OCI-LY3 (cell line): ENCODE data around the gene KRT13.

Experiments used
- H2AFZ ChIP-seq: fragments of 200-600, 300-600 bp; shearing (Covaris generic); 2 replicates; pipeline ENCODE4 v1.6.0; 2014; ENCODE audit warnings: antibody characterized with exemption, low read depth, low read length
- H3K27ac ChIP-seq: fragments of 200-600, 300-600 bp; sonication (generic); 2 replicates; pipeline ENCODE4 v1.5.1; 2014; ENCODE audit warnings: mild to moderate bottlenecking, low read length, moderate library complexity, mixed read lengths
- H3K27me3 ChIP-seq: fragments of 200-600, 300-600 bp; sonication (generic); 2 replicates; pipeline ENCODE4 v1.6.1; 2014; ENCODE audit warnings: low read depth, low read length, mixed read lengths
- H3K36me3 ChIP-seq: fragments of 200-600, 300-600 bp; sonication (generic); replicated peaks from 2 replicates; pipeline ENCODE3; 2014; ENCODE audit warnings: low read depth, low read length, mixed read lengths
- H3K4me1 ChIP-seq: fragments of 300-600, 200-600 bp; sonication (generic); 2 replicates; pipeline ENCODE4 v1.6.1; 2014; ENCODE audit warnings: low read length, mixed read lengths
- H3K4me2 ChIP-seq: fragments of 200-600, 300-600 bp; sonication (generic); 2 replicates; pipeline ENCODE4 v1.6.1; 2014; ENCODE audit warnings: low read length, mixed read lengths
- H3K4me3 ChIP-seq: fragments of 300-600, 200-600 bp; sonication (generic); 2 replicates; pipeline ENCODE4 v1.5.1; 2014; ENCODE audit warnings: antibody characterized with exemption, mild to moderate bottlenecking, low read length, moderate library complexity
- H3K79me2 ChIP-seq: fragments of 300-600, 200-600 bp; shearing (Covaris generic); 2 replicates; pipeline ENCODE4 v1.6.1; 2014; ENCODE audit warnings: mild to moderate bottlenecking, low read length, mixed read lengths
- H3K9ac ChIP-seq: fragments of 300-600, 200-600 bp; shearing (Covaris generic); 2 replicates; pipeline ENCODE4 v1.6.0; 2014; ENCODE audit warnings: mild to moderate bottlenecking, low read length, moderate library complexity
- H3K9me3 ChIP-seq: fragments of 200-600, 300-600 bp; shearing (Covaris generic); 2 replicates; pipeline ENCODE4 v1.6.1; 2014; ENCODE audit warnings: low read length, mixed read lengths; ENCODE audit not compliant: insufficient read depth
- H4K20me1 ChIP-seq: fragments of 200-600, 300-600 bp; sonication (generic); 2 replicates; pipeline ENCODE4 v1.6.1; 2016; ENCODE audit warnings: low read length, mixed read lengths; ENCODE audit not compliant: insufficient read depth
- EZH2phosphoT487 ChIP-seq: fragments of 200-600 bp; shearing (Covaris generic); IDR thresholded peaks from 2 replicates; pipeline ENCODE4 v1.6.1; 2018; ENCODE audit warnings: antibody characterized with exemption, mixed run types, low read depth
- TF ChIP-seq, protein P1 (sequence below): fragments of 200-600, 300-600 bp; sonication (generic); IDR thresholded peaks from 2 replicates; pipeline ENCODE4 v1.5.1; 2014; ENCODE audit warnings: antibody characterized with exemption, low read length, low read depth

The KRT13 gene

DNA sequence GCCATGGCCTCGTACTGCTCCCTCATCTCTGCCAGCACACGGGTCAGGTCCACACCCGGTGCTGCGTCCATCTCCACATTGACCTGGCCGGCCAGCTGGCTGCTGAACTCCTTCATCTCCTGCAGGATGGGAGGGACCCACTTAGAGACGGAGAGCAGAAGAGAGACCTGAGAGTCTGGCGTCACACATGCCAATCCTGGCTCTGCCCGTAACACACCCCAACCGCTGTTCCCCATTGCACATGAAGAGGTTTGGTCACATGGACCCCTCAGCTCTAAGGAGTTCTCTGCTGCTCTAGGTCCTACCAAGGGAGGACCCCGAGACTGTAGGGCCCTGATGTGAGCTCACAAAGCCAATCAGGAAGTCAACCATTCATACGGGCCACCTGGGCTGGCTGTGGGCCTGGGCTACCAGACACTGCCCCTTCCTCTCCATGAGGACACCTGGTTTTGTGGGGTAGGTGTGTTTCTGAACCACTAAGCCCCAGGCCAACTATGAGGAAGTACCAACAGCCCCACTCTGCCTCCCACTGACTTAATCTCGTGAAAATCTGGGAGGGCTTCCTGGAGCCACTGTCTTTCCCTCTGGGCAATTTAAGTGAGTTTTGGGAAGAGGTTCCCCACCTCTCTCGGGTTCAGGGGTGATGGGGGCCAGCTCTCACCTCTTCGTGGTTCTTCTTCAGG, 10.9 kb upstream of the KRT13 start:
- Histone ChIP-seq H3K9ac (no peak overlapping the region), H3K9me3 (no peaks in the 10 kb centered on the region)
- TF ChIP-seq, protein P1, sequence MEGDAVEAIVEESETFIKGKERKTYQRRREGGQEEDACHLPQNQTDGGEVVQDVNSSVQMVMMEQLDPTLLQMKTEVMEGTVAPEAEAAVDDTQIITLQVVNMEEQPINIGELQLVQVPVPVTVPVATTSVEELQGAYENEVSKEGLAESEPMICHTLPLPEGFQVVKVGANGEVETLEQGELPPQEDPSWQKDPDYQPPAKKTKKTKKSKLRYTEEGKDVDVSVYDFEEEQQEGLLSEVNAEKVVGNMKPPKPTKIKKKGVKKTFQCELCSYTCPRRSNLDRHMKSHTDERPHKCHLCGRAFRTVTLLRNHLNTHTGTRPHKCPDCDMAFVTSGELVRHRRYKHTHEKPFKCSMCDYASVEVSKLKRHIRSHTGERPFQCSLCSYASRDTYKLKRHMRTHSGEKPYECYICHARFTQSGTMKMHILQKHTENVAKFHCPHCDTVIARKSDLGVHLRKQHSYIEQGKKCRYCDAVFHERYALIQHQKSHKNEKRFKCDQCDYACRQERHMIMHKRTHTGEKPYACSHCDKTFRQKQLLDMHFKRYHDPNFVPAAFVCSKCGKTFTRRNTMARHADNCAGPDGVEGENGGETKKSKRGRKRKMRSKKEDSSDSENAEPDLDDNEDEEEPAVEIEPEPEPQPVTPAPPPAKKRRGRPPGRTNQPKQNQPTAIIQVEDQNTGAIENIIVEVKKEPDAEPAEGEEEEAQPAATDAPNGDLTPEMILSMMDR = no peak
- no peak for TF ChIP-seq EZH2phosphoT487

DNA sequence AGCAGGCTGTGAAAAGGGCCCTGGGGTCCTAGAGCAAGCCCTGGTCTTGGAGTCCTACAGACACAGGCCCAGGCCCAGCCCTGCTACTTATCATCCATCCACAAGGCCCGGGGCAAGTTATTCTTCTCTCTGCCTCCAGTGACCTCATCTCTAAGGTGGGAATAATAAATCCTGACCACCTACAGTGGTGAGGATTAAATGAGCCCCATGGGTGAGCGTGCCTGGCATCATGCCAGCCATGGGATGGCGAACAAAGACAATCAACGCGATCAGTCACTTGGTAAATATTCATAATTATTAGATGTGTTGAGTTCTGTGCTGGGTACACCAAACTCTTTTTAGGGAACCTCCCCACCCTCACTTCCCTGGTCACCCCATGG, 7.7 kb upstream of the KRT13 start:
- Histone ChIP-seq H3K9ac (no peak overlapping the region), H3K4me3 (no peak overlapping the region), H3K4me2 (no peak overlapping the region), H4K20me1 (no peaks in the 10 kb centered on the region), H3K27ac (no peak overlapping the region), H3K79me2 (no peaks in the 10 kb centered on the region), H3K36me3 (no peaks in the 10 kb centered on the region), H3K27me3 (peaks cover 9% of the 10 kb centered on the region; the same call in 1 of the 2 replicates), H2AFZ (no peak overlapping the region), H3K9me3 (no peaks in the 10 kb centered on the region), H3K4me1 (no peaks in the 10 kb centered on the region)
- TF ChIP-seq, protein P1 = no peak
- TF ChIP-seq EZH2phosphoT487 = no peak

More for the DNA sequence above, 10.9 kb upstream of the KRT13 start:
- Histone ChIP-seq H3K36me3 (no peaks in the 10 kb centered on the region), H2AFZ (no peak overlapping the region), H3K27ac (no peak overlapping the region), H4K20me1 (no peaks in the 10 kb centered on the region), H3K79me2 (no peaks in the 10 kb centered on the region), H3K4me3 (no peak overlapping the region), H3K27me3 (peaks cover 9% of the 10 kb centered on the region), H3K4me1 (no peaks in the 10 kb centered on the region), H3K4me2 (no peak overlapping the region)

DNA sequence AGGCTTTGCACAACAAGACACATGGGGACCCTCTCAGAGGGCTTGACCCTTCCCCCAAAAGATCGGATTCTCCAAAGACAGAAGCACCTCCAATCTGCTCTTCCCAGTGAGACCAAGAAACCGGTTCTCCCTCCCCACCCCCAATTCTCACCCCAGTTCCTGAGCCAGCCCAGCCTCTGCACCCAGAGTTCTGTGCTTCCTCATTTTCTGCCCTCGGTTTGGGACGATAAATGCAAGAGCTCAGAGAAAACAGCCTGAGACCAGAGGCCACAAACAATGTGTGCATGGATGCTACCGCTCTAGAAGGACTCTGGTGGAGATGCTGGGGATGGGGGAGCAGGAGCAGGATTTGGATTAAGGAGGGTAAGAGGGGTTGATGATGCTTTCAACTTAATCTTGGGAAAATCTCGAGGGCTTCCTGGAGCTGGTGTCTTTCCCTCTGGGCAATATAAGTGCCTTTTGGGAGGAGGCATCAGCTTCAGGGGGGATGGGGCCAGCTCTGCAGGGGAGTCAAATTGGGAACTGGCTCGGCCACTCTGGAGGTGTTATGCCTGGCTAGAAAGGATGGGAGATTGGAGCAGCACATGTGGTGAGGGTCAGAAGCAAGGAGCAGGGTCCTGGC, 7.2 kb upstream of the KRT13 start:
- no peak overlapping the region for H3K4me2 ChIP-seq

DNA sequence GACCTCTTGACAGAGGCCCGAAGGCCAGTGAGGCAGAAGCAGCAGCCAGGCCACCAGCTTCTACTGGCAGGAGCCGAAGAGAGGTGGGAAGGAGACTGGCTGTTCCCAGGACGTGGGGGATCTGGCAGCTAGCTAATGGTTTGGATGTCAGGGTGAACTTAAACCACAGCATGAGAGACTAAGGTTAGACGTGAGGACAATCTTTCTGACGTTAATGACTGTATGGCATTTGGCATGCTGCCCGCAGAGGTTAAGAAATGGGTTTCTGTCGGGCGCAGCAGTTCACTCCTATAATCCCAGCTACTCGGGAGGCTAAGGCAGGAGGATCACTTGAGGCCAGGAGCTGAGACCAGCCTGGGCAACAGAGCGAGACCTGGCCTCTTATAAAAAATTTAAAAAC, 6.3 kb upstream of the KRT13 start:
- Histone ChIP-seq H3K4me3 (no peak overlapping the region), H3K27me3 (peaks cover 9% of the 10 kb centered on the region; the same call in 1 of the 2 replicates), H3K9ac (no peak overlapping the region), H3K79me2 (no peaks in the 10 kb centered on the region), H3K4me2 (no peak overlapping the region), H3K27ac (no peak overlapping the region), H2AFZ (no peak overlapping the region), H3K36me3 (no peaks in the 10 kb centered on the region), H3K9me3 (no peaks in the 10 kb centered on the region), H4K20me1 (no peaks in the 10 kb centered on the region), H3K4me1 (no peaks in the 10 kb centered on the region)
- TF ChIP-seq, protein P1 = no peak
- TF ChIP-seq EZH2phosphoT487 = no peak

More for the DNA sequence above, 7.2 kb upstream of the KRT13 start:
- no peak overlapping the region for H2AFZ ChIP-seq
- H3K4me3 ChIP-seq = no peak overlapping the region
- no peak overlapping the region for H3K27ac ChIP-seq
- no peak for TF ChIP-seq EZH2phosphoT487
- TF ChIP-seq, protein P1 = no peak
- H4K20me1 ChIP-seq = no peaks in the 10 kb centered on the region
- no peaks in the 10 kb centered on the region for H3K9me3 ChIP-seq
- no peaks in the 10 kb centered on the region for H3K4me1 ChIP-seq
- H3K36me3 ChIP-seq = no peaks in the 10 kb centered on the region
- H3K9ac ChIP-seq = no peak overlapping the region
- peaks cover 9% of the 10 kb centered on the region; the same call in 1 of the 2 replicates for H3K27me3 ChIP-seq
- H3K79me2 ChIP-seq = no peaks in the 10 kb centered on the region
